Natural killer cell (primary cell): Measurements from ENCODE around the gene WAPL. TPM values are rescaled to one million over a fixed set of nuclear protein-coding genes. Genes with fewer than 3 reads are reported as not detected.
"Not testable (repeated sequence)": the region's sequence is repeated elsewhere in the genome, so short reads cannot be mapped to it uniquely, and the experiment has no call there.

Experiments
- ATAC-seq, 3 donors: fragments of 150-1000 bp in 2 of 3; fragments of 200-7000 bp in 1 of 3; cut with Tn5 transposase; 1 replicate in 1 of 3; 2 replicates in 2 of 3; pipeline ENCODE4 v1.10.0; 2021; ENCODE audit warnings: mild to moderate bottlenecking in 2 of 3, moderate library complexity in 2 of 3
- DNase-seq, 2 donors: peaks; one replicate each; pipeline versions ENCODE4 v3.0.0 to v3.0.0-alpha.2; 2013 to 2021; ENCODE audit warnings: mixed read lengths in 1 of 2
- H3K27ac ChIP-seq: one replicate; pipeline ENCODE4 v1.5.1; 2013; ENCODE audit warnings: mild to moderate bottlenecking, low read length
- H3K27me3 ChIP-seq: one replicate; pipeline ENCODE4 v1.6.1; 2013; ENCODE audit warnings: low read length; ENCODE audit not compliant: control insufficient read depth, insufficient read depth
- H3K36me3 ChIP-seq: one replicate; pipeline ENCODE4 v1.6.1; 2013; ENCODE audit warnings: low read length; ENCODE audit not compliant: control insufficient read depth, insufficient read depth
- H3K4me1 ChIP-seq: one replicate; pipeline ENCODE4 v1.6.1; 2013; ENCODE audit warnings: low read length; ENCODE audit not compliant: control insufficient read depth, insufficient read depth
- H3K4me3 ChIP-seq: one replicate; pipeline ENCODE4 v1.5.1; 2013; ENCODE audit warnings: low read length
- H3K9me3 ChIP-seq: one replicate; pipeline ENCODE4 v1.6.1; 2013; ENCODE audit warnings: low read length; ENCODE audit not compliant: control insufficient read depth, insufficient read depth
- H3K27ac Mint-ChIP-seq, 2 donors: one replicate each; pipeline ENCODE4 v1.8.0; 2022; ENCODE audit warnings: mild to moderate bottlenecking in 2 of 2, mixed read lengths in 2 of 2, moderate library complexity in 1 of 2
- H3K27me3 Mint-ChIP-seq, 2 donors: one replicate each; pipeline ENCODE4 v1.8.0; 2022; ENCODE audit warnings: low read depth in 2 of 2, mixed read lengths in 2 of 2
- H3K36me3 Mint-ChIP-seq: one replicate; pipeline ENCODE4 v1.8.0; 2022; ENCODE audit warnings: mixed read lengths
- H3K4me1 Mint-ChIP-seq, 2 donors: one replicate each; pipeline ENCODE4 v1.8.0; 2022; ENCODE audit warnings: mixed read lengths in 2 of 2
- H3K4me3 Mint-ChIP-seq: one replicate; pipeline ENCODE4 v1.8.0; 2022; ENCODE audit warnings: mild to moderate bottlenecking, moderate library complexity, mixed read lengths
- H3K9me3 Mint-ChIP-seq, 2 donors: one replicate each; pipeline ENCODE4 v1.8.0; 2022; ENCODE audit warnings: mixed read lengths in 2 of 2
- CTCF ChIP-seq: fragments of 200-600 bp; IDR thresholded peaks from one replicate; pipeline ENCODE4 v1.8.0; 2022; ENCODE audit warnings: antibody characterized with exemption
- WGBS: methylation state at CpG from one replicate; pipeline ENCODE4 v1.1.7; 2013; ENCODE audit warnings: missing lambda C conversion rate; ENCODE audit not compliant: insufficient coverage; 5-methylcytosine and 5-hydroxymethylcytosine counted together
- intact Hi-C: fragments of 100-400 bp; cut with micrococcal nuclease; formaldehyde crosslinking; loops from one replicate; pipeline ENCODE4 v1.14.2; 2022
- total RNA-seq, 4 donors: library from RNA; stranded (reverse); fragments of 120-200 nt in 1 of 4; gene quantifications; one replicate each; pipeline versions ENCODE4 v1.2.3 to v1.2.4, GENCODE V29; 2013 to 2022

Gene WAPL
- 10 to 100 TPM; 41.1 to 51.4 (median 51.1) TPM for total RNA-seq
- total RNA-seq (2013) = 72.8 TPM

- Mint-ChIP-seq H3K27ac (peak within 1 kb of the TSS; percentile 92 to 96), H3K4me3 (peak within 1 kb of the TSS; percentile 96), H3K27me3 (no peaks in the 10 kb centered on the region), H3K9me3 (no peaks in the 10 kb centered on the region), H3K4me1 (peaks cover 49 to 65% of the 10 kb centered on the region in 2 donors), H3K36me3 (no peaks in the 10 kb centered on the region)
- peak; percentile 94 to 97 (median 95) for ATAC-seq
- Histone ChIP-seq H3K27me3 (no peaks in the 10 kb centered on the region), H3K36me3 (peaks cover 8% of the 10 kb centered on the region), H3K4me1 (peaks cover 15% of the 10 kb centered on the region), H3K27ac (peak within 1 kb of the TSS; percentile 79), H3K4me3 (peak within 1 kb of the TSS; percentile 89), H3K9me3 (no peaks in the 10 kb centered on the region)
- DNase-seq = peak; percentile 96
- intact Hi-C loops = no loop called here
- under 1% methylated on average over 87 of the region's 87 CpGs for WGBS
- TF ChIP-seq CTCF = no peak
These were observed at the start of gene WAPL for GRCh38 chr10:86521678-86522509. Gene WAPL, minus strand, starts transcription at chr10:86521792. Its CDS starts 3,723 bp downstream, at chr10:86518069.

DNA sequence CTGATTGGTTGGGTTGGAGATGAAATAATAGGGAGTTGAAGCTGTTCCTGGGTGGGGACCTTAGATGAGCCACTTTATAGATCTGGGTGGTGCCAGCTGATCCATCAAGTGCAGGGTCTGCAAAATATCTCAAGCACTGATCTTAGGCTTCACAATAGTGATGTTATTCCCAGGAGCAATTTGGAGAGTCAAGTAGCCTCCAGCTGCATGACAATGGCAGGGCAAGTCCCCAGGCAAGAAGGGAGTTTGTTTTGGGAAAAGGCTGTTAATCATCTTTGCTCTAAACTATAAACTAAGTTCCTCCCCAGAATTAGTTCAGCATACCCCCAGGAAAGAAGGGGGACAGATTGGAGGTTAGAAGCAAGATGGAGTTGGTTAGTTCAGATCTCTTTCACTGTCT lies 47.7 kb upstream of the WAPL start:
- intact Hi-C loops = no loop called here
- no peak overlapping the region for H3K27ac Mint-ChIP-seq
- Histone ChIP-seq H3K4me1 (no peaks in the 10 kb centered on the region), H3K9me3 (no peaks in the 10 kb centered on the region), H3K4me3 (no peak overlapping the region), H3K27ac (no peak overlapping the region), H3K36me3 (no peaks in the 10 kb centered on the region), H3K27me3 (no peaks in the 10 kb centered on the region)
- no peak for TF ChIP-seq CTCF
- ATAC-seq (no peak), DNase-seq (no peak)
- H3K4me3 Mint-ChIP-seq = no peak overlapping the region
- no peaks in the 10 kb centered on the region for H3K27me3 Mint-ChIP-seq
- no peaks in the 10 kb centered on the region for H3K4me1 Mint-ChIP-seq
- no peaks in the 10 kb centered on the region for H3K36me3 Mint-ChIP-seq
- H3K9me3 Mint-ChIP-seq = no peaks in the 10 kb centered on the region

GRCh38 chr10:86566518-86566917 lies 44.9 kb upstream of the WAPL start:
- DNase-seq, H3K9me3 ChIP-seq, H3K36me3 ChIP-seq, H3K4me3 ChIP-seq, H3K4me3 Mint-ChIP-seq, H3K27ac Mint-ChIP-seq, intact Hi-C loops, H3K36me3 Mint-ChIP-seq, H3K4me1 Mint-ChIP-seq, H3K27me3 Mint-ChIP-seq, H3K9me3 Mint-ChIP-seq, ATAC-seq, H3K4me1 ChIP-seq, H3K27ac ChIP-seq, H3K27me3 ChIP-seq: not testable (repeated sequence)
- WGBS = 84% methylated on average over 2 of the region's 2 CpGs

DNA sequence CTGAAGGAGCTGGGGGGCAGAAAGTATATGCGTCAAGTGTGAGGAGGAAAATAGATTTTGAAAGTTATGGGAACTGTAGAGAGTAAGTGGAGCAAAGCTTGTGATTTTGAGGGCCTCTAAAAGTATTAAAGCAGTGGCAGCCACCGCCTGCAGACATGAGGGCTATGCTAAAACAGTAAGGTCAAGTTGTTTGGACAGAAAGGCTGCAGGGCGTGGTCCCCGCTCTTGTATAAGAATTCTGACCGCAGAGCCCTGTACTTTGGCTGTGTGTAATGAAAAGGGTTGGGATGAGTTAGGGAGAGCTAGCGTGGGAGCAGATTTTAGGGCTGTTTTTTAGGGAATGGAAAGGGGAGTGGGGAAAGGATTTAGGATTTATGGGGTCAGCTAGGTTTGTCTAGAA lies 41.7 kb upstream of the WAPL start:
- H3K27ac ChIP-seq, H3K4me3 Mint-ChIP-seq, DNase-seq, H3K9me3 Mint-ChIP-seq, H3K27ac Mint-ChIP-seq, H3K36me3 Mint-ChIP-seq, H3K9me3 ChIP-seq, ATAC-seq, H3K4me3 ChIP-seq, H3K4me1 ChIP-seq, H3K36me3 ChIP-seq, intact Hi-C loops, H3K4me1 Mint-ChIP-seq, H3K27me3 Mint-ChIP-seq, H3K27me3 ChIP-seq: not testable (repeated sequence)
- 75% methylated on average over 6 of the region's 6 CpGs for WGBS

GRCh38 chr10:86558695-86559094 lies 37.1 kb upstream of the WAPL start:
- H3K27me3 Mint-ChIP-seq, H3K36me3 Mint-ChIP-seq, H3K4me3 Mint-ChIP-seq, DNase-seq, H3K4me1 ChIP-seq, intact Hi-C loops, H3K4me3 ChIP-seq, H3K9me3 ChIP-seq, H3K36me3 ChIP-seq, H3K4me1 Mint-ChIP-seq, H3K27ac Mint-ChIP-seq, H3K27ac ChIP-seq, ATAC-seq, H3K27me3 ChIP-seq, H3K9me3 Mint-ChIP-seq: not testable (repeated sequence)
- 92% methylated on average over 1 of the region's 3 CpGs for WGBS
